Neural cell (in vitro differentiated cells): ENCODE measurements around the gene SASH3.

ENCODE experiments used
- EP300 ChIP-seq: fragments of 450-650 bp; conservative IDR thresholded peaks from 2 replicates; pipeline ENCODE4 v1.6.1; 2014; ENCODE audit warnings: antibody characterized with exemption, mild to moderate bottlenecking, moderate library complexity; ENCODE audit not compliant: poor library complexity, severe bottlenecking
- EZH2 ChIP-seq: fragments of 200-600, 300-800 bp; shearing (Covaris generic), sonication (generic); IDR thresholded peaks from 2 replicates; pipeline ENCODE4 v1.6.1; 2014; ENCODE audit warnings: antibody characterized with exemption, low read length, borderline replicate concordance, mild to moderate bottlenecking; ENCODE audit not compliant: insufficient read depth, poor library complexity, severe bottlenecking
- MXI1 ChIP-seq: fragments of 450-650 bp; conservative IDR thresholded peaks from 2 replicates; pipeline ENCODE4 v1.6.1; 2014; ENCODE audit warnings: antibody characterized with exemption, mild to moderate bottlenecking; ENCODE audit not compliant: poor library complexity, severe bottlenecking
- POLR2AphosphoS5 ChIP-seq: IDR thresholded peaks from 2 replicates; pipeline ENCODE4 v1.6.1; 2012
- RAD21 ChIP-seq: fragments of 450-650 bp; conservative IDR thresholded peaks from 2 replicates; pipeline ENCODE4 v1.6.1; 2014; ENCODE audit warnings: antibody characterized with exemption, mild to moderate bottlenecking, moderate library complexity
- REST ChIP-seq: IDR thresholded peaks from 2 replicates; pipeline ENCODE4 v1.6.1; 2012; ENCODE audit warnings: borderline replicate concordance
- TAF1 ChIP-seq: IDR thresholded peaks from 2 replicates; pipeline ENCODE4 v1.6.1; 2012; ENCODE audit warnings: low read depth
- TF ChIP-seq, protein P1 (sequence below): fragments of 450-650 bp; IDR thresholded peaks from 2 replicates; pipeline ENCODE4 v1.5.1; 2014; ENCODE audit warnings: antibody characterized with exemption, mild to moderate bottlenecking, moderate library complexity; ENCODE audit not compliant: poor library complexity, severe bottlenecking

DNA sequence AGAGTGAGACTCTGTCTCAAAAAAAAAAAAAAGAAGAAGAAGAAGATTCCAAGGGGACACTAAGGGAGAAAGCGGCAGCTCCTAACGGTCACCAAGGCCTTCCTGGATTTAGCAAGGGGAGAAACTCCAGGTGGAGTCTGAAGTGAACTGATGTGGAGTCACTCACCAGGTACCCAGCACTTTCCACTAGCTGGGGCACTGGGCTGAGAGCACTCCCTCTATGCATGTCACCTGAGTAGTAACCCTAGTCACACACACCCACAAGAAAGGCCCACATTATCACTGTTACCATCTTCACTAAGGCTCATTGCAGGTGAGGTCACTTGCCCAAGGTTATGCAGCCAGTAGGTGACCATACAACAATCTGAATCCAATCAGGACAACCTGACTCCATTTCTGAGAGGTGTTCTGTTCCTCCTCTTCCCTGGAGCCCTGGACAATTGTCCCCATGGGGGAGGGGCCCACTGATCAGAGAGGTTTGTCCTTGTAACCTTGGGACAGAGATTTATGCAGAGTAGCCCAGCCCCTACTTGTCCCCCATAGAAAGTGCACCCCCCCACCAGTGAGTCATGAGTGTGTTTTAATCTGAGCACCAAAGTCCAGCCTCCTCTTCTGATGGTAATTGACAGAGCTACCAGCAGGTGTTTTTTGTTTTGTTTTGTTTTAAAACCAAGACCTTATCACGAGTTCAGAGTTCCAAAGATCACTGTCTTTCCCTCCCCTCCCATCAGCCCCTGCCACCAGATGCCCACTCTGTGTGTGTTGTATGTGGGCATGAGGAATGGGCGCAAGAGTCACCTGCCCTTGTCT lies 5.9 kb upstream of the SASH3 start:
- TF ChIP-seq, protein P1, sequence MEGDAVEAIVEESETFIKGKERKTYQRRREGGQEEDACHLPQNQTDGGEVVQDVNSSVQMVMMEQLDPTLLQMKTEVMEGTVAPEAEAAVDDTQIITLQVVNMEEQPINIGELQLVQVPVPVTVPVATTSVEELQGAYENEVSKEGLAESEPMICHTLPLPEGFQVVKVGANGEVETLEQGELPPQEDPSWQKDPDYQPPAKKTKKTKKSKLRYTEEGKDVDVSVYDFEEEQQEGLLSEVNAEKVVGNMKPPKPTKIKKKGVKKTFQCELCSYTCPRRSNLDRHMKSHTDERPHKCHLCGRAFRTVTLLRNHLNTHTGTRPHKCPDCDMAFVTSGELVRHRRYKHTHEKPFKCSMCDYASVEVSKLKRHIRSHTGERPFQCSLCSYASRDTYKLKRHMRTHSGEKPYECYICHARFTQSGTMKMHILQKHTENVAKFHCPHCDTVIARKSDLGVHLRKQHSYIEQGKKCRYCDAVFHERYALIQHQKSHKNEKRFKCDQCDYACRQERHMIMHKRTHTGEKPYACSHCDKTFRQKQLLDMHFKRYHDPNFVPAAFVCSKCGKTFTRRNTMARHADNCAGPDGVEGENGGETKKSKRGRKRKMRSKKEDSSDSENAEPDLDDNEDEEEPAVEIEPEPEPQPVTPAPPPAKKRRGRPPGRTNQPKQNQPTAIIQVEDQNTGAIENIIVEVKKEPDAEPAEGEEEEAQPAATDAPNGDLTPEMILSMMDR: no peak
- no peak for TF ChIP-seq TAF1
- no peak for TF ChIP-seq EP300
- TF ChIP-seq REST: no peak
- no peak for TF ChIP-seq EZH2
- no peak for TF ChIP-seq RAD21
- TF ChIP-seq POLR2AphosphoS5: no peak
- no peak for TF ChIP-seq MXI1
